Measurements from ENCODE around the gene MCM10. TPM values are rescaled to one million over a fixed set of nuclear protein-coding genes. Genes with fewer than 3 reads are reported as not detected.
"Not testable (repeated sequence)": the region's sequence is repeated elsewhere in the genome, so short reads cannot be mapped to it uniquely, and the experiment has no call there.

The MCM10 gene
- total and polyA plus RNA-seq, 2 of the 8 experiments (the other 6 are each of a cell fraction or from before 2014, with no cell fraction given): 9.8 to 60.3 TPM

- TF ChIP-seq ATF2 (IDR thresholded peaks at IDR 0.05; ENCODE audit: low read length) (no peak), TAF7 (optimal IDR thresholded peaks at IDR 0.05; ENCODE audit: borderline replicate concordance, low read depth, low read length) (no peak), RXRA (IDR thresholded peaks at IDR 0.05; ENCODE audit: insufficient read depth, low read depth, low read length) (no peak), SP2 (IDR thresholded peaks at IDR 0.05; ENCODE audit: low read length) (no peak), USF2 (IDR thresholded peaks at IDR 0.05; ENCODE audit: low read length) (no peak), RAD21 (IDR thresholded peaks at IDR 0.05 in 1 of 2, conservative IDR thresholded peaks at IDR 0.05 in 1 of 2; ENCODE audit: low read depth in 2 of 2, low read length in 2 of 2) (no peak), CBX8 (IDR thresholded peaks at IDR 0.05; ENCODE audit: borderline replicate concordance, low read depth, low read length) (no peak), POLR2AphosphoS5 (IDR thresholded peaks at IDR 0.05; ENCODE audit: low read depth, low read length) (no peak), NRF1 (IDR thresholded peaks at IDR 0.05; ENCODE audit: low read depth, low read length) (no peak)
These were observed 9.1 kb upstream of the MCM10 start (continued) for GRCh38 chr10:13152296-13152695.

- H4K20me1 ChIP-seq (replicated peaks in 1 of 2; ENCODE audit: control insufficient read depth in 1 of 2, insufficient read depth in 2 of 2, low read length in 2 of 2); H3K56ac ChIP-seq (replicated peaks; ENCODE audit: insufficient read length, low read depth, low read length); H4K8ac ChIP-seq (ENCODE audit: extremely low read depth, insufficient read depth, low read length); H3K23ac ChIP-seq (ENCODE audit: insufficient read length); H2BK15ac ChIP-seq (ENCODE audit: low read length); H3K27me3 ChIP-seq (replicated peaks in 1 of 4; ENCODE audit: control insufficient read depth in 3 of 4, extremely low read depth in 1 of 4, insufficient read depth in 3 of 4, low read length in 3 of 4); H3K18ac ChIP-seq (ENCODE audit: extremely low read depth, low read length); H4K5ac ChIP-seq (ENCODE audit: insufficient read length, low read depth, low read length); CTCF ChIA-PET (ENCODE audit: partially characterized antibody); H2AK5ac ChIP-seq (ENCODE audit: low read depth, low read length); H3K23me2 ChIP-seq (ENCODE audit: low read depth, low read length); POLR2A ChIA-PET (ENCODE audit: partially characterized antibody); H4K91ac ChIP-seq (replicated peaks; ENCODE audit: insufficient read length, low read length); H3K79me1 ChIP-seq (ENCODE audit: low read depth, low read length); H3K14ac ChIP-seq (ENCODE audit: insufficient read length); H2AFZ ChIP-seq (ENCODE audit: low read length); H3K4me2 ChIP-seq (ENCODE audit: insufficient read depth in 1 of 2, low read depth in 2 of 2, low read length in 2 of 2); H3K9me3 ChIP-seq (ENCODE audit: insufficient read depth in 2 of 2, low read depth in 1 of 2, low read length in 1 of 2); H3K9ac ChIP-seq (replicated peaks in 1 of 4; ENCODE audit: extremely low read depth in 1 of 4, low read depth in 3 of 4, low read length in 3 of 4); H2BK120ac ChIP-seq (replicated peaks; ENCODE audit: low read depth, low read length); H3K4me1 ChIP-seq (replicated peaks in 1 of 4; ENCODE audit: control insufficient read depth in 3 of 4, insufficient read depth in 4 of 4, low read length in 3 of 4); H3K27ac ChIP-seq (ENCODE audit: low read depth, low read length); DNase-seq (ENCODE audit: low read depth in 1 of 2, low spot score in 2 of 2); H2BK5ac ChIP-seq (ENCODE audit: low read depth, low read length); H2BK12ac ChIP-seq (ENCODE audit: low read depth, low read length); FAIRE-seq; H3K79me2 ChIP-seq (ENCODE audit: control insufficient read depth in 1 of 2, insufficient read depth in 2 of 2, low read length in 2 of 2); H3K4me3 ChIP-seq (ENCODE audit: extremely low read depth in 1 of 4, insufficient read depth in 2 of 4, low read depth in 3 of 4, low read length in 4 of 4); H3K4ac ChIP-seq (replicated peaks; ENCODE audit: insufficient read length, low read depth, low read length); H3K36me3 ChIP-seq (ENCODE audit: control insufficient read depth in 2 of 4, insufficient read depth in 4 of 4, low read length in 3 of 4); H2BK20ac ChIP-seq (ENCODE audit: low read length): not testable (repeated sequence)
- WGBS, 2 experiments (ENCODE audit: extremely low coverage in 1 of 2, insufficient coverage in 1 of 2, insufficient read length in 1 of 2, insufficient replicate concordance in 2 of 2, low coverage in 1 of 2, low lambda C conversion rate in 2 of 2, missing lambda C conversion rate in 1 of 2): 81% methylated on average over 3 of the region's 4 CpGs; no CpG with 5 or more reads in 1 of the 2 experiments
These were observed 5.5 kb upstream of the MCM10 start for GRCh38 chr10:13155860-13156259.

All from H1 (cell line).